Measurements from ENCODE around the gene OXCT1. TPM values are rescaled to one million over a fixed set of nuclear protein-coding genes. Genes with fewer than 3 reads are reported as not detected.

OXCT1 gene
- total and polyA plus RNA-seq, 8 donors = 1.8 to 8.2 (median 3.0) TPM

GRCh38 chr5:41768692-41769091, 101.5 kb downstream of the OXCT1 start:
- Histone ChIP-seq H3K4me3 (no peak overlapping the region), H3K9me3 (no peaks in the 10 kb centered on the region), H3K4me1 (no peaks in the 10 kb centered on the region), H3K36me3 (no peaks in the 10 kb centered on the region), H3K27ac (no peak overlapping the region), H3K27me3 (no peaks in the 10 kb centered on the region)
- no peak for FAIRE-seq
- no peak for DNase-seq
- no peak for TF ChIP-seq CTCF (IDR thresholded peaks at IDR 0.05)
- 97% methylated on average over 5 of the region's 5 CpGs for WGBS, 2 donors
- no peak for ATAC-seq
- intact Hi-C loops (cut with DNase I) = no loop called here

GRCh38 chr5:41764650-41765049, 105.6 kb downstream of the OXCT1 start:
- intact Hi-C loops (cut with DNase I) = no loop called here
- no peak for DNase-seq
- H3K36me3 ChIP-seq = no peaks in the 10 kb centered on the region
- ATAC-seq = no peak
- no peaks in the 10 kb centered on the region for H3K9me3 ChIP-seq
- H3K27me3 ChIP-seq = no peaks in the 10 kb centered on the region
- no peak overlapping the region for H3K4me3 ChIP-seq
- FAIRE-seq = no peak
- no peaks in the 10 kb centered on the region for H3K4me1 ChIP-seq
- H3K27ac ChIP-seq = no peak overlapping the region
- no peak for TF ChIP-seq CTCF (IDR thresholded peaks at IDR 0.05)

GRCh38 chr5:41763574-41763973, 106.7 kb downstream of the OXCT1 start:
- no peak for ATAC-seq
- Histone ChIP-seq H3K4me1 (no peaks in the 10 kb centered on the region), H3K9me3 (no peaks in the 10 kb centered on the region), H3K36me3 (no peaks in the 10 kb centered on the region), H3K27ac (no peak overlapping the region), H3K4me3 (no peak overlapping the region), H3K27me3 (no peaks in the 10 kb centered on the region)
- TF ChIP-seq CTCF (IDR thresholded peaks at IDR 0.05) = no peak
- intact Hi-C loops (cut with DNase I) = no loop called here
- WGBS, 2 donors = 96 to 98% methylated on average over 2 of the region's 2 CpGs
- no peak for FAIRE-seq
- no peak for DNase-seq

- 70% methylated on average over 3 of the region's 3 CpGs for WGBS, 2 donors
- H3K4me3 ChIP-seq = no peak overlapping the region
- DNase-seq (no peak), ATAC-seq (no peak), FAIRE-seq (no peak)
- no peaks in the 10 kb centered on the region for H3K36me3 ChIP-seq
- no peaks in the 10 kb centered on the region for H3K27me3 ChIP-seq
- TF ChIP-seq CTCF (IDR thresholded peaks at IDR 0.05) = no peak
- H3K4me1 ChIP-seq = no peaks in the 10 kb centered on the region
- H3K27ac ChIP-seq = no peak overlapping the region
- intact Hi-C loops (cut with DNase I) = no loop called here
- no peaks in the 10 kb centered on the region for H3K9me3 ChIP-seq
Measured at GRCh38 chr5:41763081-41763480, 107.1 kb downstream of the OXCT1 start.

- Histone ChIP-seq H3K4me1 (no peaks in the 10 kb centered on the region), H3K4me3 (no peak overlapping the region), H3K27ac (no peak overlapping the region), H3K27me3 (no peaks in the 10 kb centered on the region), H3K9me3 (no peaks in the 10 kb centered on the region), H3K36me3 (no peaks in the 10 kb centered on the region)
- intact Hi-C loops (cut with DNase I) = no loop called here
- no peak for DNase-seq
- no peak for FAIRE-seq
- WGBS, 2 donors = 94 to 95% methylated on average over 1 of the region's 1 CpG
- TF ChIP-seq CTCF (IDR thresholded peaks at IDR 0.05) = no peak
- no peak for ATAC-seq
Measured at GRCh38 chr5:41762426-41762825, 107.8 kb downstream of the OXCT1 start.
